ENCODE measurements around the gene ZNF223.
A peak's percentile ranks its signal among the peaks of the same experiment; 100 is the strongest.

The ZNF223 gene

GRCh38 chr19:44072543-44073401, 20.9 kb downstream of the ZNF223 start:
- no peak for DNase-seq

- no peak for DNase-seq
These were observed 24.5 kb downstream of the ZNF223 start for GRCh38 chr19:44076325-44076724.

- no peak for DNase-seq
These were observed 40.3 kb downstream of the ZNF223 start for GRCh38 chr19:44092108-44092507.

DNA sequence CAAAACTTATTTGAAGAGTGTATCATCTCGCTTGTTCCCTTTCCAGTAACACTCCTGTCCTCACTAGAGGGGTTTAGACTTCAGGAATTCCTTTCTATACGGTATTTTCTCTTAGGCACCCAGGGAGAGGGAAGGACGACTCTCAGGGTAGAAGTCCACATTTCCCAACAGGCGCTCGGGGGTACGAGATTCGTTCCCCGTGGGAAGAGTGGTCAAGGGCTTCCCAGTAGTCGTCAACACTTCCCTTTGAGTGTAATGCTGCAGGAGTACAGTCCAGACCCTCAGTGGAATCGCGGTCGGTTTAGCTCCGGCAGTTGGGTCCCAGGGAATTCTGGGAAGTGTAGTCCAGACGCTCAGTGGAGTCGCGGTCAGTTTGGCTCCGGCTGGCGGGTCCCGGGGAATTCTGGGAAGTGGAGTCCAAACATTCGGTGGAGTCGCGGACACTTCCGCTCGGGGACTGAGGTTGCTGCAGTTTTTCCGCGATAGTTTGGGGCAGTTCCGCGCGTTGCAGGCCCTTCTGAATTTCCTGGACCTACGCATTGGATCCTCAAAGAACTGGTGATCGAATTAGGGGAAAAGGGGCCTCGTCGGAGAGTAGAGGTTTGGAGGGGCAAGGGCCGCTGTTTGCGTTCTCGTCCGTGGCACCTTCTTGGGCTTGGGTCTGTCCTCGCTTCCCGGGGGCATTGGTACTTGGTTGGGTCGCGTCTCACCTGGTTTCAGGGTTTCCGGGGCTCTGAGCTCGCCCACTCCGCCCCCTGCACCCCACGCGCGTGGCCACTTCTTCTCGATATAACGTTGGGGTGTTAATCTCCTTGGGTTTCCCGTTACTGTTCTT, 42.3 kb downstream of the ZNF223 start, which contains the start of gene ZNF224:
TSS of gene ZNF224 (plus strand) at position 431 of the 835 bp plus-strand sequence. CDS start 3,513 bp downstream, outside the sequence.
- DNase-seq = peak; percentile 91

DNA sequence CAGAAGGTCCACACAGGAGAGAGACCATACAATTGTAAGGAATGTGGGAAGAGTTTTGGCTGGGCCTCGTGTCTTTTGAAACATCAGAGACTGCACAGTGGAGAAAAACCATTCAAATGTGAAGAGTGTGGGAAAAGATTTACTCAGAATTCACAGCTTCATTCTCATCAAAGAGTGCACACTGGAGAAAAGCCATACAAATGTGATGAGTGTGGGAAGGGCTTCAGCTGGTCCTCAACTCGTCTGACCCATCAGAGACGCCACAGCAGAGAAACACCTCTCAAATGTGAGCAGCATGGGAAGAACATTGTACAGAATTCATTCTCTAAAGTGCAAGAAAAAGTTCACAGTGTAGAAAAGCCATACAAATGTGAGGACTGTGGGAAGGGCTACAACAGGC, 55.9 kb downstream of the ZNF223 start:
- DNase-seq = no peak

- no peak for DNase-seq
These were observed 57.6 kb downstream of the ZNF223 start for GRCh38 chr19:44109458-44109857.

- no peak for DNase-seq
These were observed 60.2 kb downstream of the ZNF223 start for GRCh38 chr19:44111910-44112463.

- no peak for DNase-seq
These were observed 60.9 kb downstream of the ZNF223 start for GRCh38 chr19:44112802-44113137.

DNA sequence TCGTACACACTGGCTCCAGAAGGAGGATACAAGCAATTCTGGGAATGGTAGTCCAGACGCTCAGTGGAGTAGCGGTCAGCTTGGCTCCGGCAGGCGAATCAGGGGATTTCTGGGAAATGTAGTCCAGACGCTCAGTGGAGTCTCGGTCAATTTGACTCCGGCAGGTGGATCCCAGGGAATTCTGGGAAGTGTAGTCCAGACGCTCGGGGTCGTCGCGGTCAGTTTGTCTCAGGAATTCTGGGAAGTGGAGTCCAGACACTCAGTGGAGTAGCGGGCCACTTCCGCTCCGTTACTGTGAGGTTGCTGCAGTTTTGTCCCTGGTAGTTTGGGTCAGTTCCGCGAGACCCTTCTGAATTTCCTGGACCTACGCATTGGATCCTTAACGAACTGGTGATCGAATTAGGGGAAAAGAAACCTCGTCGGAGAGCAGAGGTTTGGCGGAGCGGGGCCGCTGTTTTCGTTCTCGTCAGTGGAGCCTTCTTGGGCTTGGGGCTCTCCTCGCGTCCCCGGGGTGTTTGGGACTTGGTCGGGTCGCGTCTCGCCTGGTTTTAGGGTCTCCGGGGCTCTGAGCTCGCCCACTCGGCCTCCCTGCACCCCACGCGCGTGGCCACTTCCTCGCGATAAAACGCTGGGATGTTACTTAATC, 61.4 kb downstream of the ZNF223 start, which contains the start of gene ZNF225:
TSS of gene ZNF225 (plus strand) at position 262 of the 646 bp plus-strand sequence. CDS start 2,429 bp downstream, outside the sequence.
- peak; percentile 88 for DNase-seq

GRCh38 chr19:44113784-44114390, 62.1 kb downstream of the ZNF223 start:
- DNase-seq = no peak
